NK-92 (cell line): Measurements from ENCODE around the gene ABCD2.
"Not testable (repeated sequence)": the region's sequence is repeated elsewhere in the genome, so short reads cannot be mapped to it uniquely, and the experiment has no call there.

Source experiments
- DNase-seq: peaks from one replicate; lab custom pipeline; 2025; ENCODE audit not compliant: unreplicated experiment; lab: John Stamatoyannopoulos, UW

The ABCD2 gene

DNA sequence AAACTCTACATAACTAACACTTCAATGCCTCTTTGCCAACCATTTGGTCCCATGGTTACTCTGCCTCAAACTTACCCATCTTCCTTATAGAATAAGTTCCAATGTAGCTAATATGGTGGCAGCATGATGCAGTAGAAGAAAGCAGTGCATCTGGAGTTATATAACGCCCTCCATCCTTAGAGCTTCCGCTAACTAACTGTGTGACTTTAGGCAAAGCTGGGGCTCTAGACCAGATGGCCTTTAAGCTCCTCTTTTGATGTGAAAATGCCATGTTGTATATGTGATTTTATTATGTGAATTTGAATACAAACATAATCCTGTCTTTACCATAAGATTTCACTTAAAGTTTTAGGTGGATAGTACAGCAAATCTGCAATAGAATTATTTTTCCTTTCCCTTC, 6.1 kb downstream of the ABCD2 start:
- no peak for DNase-seq

DNA sequence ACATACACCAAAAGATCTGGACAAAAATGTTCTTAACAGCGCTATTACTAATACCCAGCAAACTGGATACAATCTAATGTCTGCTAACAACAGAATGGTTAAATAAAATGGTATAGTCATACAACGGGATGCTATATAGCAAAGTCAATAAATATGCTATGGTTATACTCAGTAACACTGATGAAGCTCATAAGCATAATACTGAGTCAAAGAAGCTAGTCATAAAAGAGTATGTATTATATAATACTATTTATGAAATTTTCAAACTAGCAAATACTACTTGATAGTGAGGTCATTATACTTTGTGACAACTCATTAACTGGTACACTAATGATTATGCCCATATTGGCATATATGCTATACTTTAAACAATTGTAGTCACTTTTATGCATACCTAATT, 7.4 kb downstream of the ABCD2 start:
- no peak for DNase-seq

GRCh38 chr12:39611818-39612217, 7.8 kb downstream of the ABCD2 start:
- DNase-seq: no peak

DNA sequence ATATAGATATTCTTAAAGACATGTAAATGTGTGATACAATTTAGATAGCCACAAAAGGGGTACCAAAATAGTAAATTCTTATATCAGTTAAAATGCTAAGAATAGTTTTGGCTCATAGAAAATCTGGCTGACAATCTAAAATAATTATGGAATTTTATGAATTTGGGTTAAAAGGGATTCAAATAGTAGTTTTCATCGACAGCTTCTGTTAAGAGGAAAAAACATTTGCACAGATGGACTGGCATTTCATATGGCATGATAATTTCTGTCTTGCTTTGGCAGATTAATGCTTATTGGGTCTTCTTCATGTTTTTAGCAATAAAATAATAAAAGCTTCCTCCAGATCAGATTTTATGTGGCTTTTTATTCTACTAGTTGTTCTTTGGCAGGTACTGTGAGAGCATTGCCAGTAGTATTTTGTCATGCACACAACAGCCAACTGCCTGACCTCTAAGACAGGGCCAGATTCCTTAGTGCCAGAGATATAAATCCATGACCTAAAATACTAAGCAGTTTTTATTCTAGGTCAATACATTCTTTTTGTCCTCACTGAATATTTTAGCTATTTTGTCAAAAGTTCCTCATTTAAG, 9.1 kb downstream of the ABCD2 start:
- no peak for DNase-seq

GRCh38 chr12:39606712-39607423, 12.7 kb downstream of the ABCD2 start:
- no peak for DNase-seq

DNA sequence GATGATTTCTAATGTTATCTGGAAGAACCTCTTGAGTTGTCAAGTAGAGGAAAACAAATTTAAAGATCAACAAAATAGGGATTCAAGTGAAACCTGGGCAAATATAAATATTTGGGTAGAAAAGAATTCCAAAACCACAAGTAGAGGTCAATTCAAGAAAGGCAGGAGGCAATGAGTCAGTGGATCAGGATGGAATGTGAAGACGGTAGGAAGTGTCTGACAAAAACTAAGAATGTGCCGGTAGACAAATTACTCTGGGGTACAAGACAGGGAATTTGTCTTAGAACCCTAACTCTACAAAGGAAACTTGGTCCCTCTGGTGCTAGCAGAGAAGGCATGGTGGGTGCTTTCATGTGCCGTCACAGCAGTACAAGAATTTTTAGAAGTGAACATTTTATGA, 13.6 kb downstream of the ABCD2 start:
- DNase-seq: no peak

- DNase-seq: no peak
These were observed 14.1 kb downstream of the ABCD2 start for GRCh38 chr12:39605501-39605900.

GRCh38 chr12:39603065-39603464, 16.5 kb downstream of the ABCD2 start:
- no peak for DNase-seq

DNA sequence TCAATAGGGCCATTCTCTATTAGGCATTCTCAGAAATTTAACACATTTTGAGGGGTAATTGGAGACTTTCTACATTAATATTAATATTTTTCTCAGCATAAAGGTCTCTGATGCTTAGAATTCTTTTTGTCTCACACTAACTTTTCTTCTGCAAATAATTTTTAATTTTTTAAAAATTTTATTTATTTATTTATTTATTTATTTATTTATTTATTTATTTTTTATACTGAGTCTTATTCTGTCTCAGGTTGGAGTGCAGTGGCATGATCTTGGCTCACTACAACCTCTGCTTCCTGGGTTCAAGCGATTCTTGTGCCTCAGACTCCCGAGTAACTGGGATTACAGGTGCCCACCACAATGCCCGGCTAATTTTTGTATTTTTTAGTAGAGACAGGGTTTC, 17.7 kb downstream of the ABCD2 start:
- DNase-seq: not testable (repeated sequence)

DNA sequence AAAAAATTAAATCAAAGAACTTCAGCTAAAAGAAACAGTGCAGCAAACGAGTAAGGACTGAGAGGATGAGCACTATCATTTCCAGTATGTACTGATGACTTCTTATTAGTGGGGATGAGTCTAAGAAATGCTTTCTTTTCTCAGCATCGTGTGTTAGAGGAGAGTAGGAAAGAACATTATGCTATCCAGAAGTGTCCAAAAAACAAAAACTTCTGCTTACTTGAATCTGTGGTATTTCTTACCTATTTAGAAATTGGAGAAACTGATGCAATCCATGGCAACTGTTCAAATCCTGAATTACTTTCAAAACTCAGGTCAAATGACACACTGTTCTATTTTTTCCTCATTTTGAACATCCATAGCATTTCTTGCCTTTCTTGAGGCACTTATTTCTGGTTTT, 23.7 kb downstream of the ABCD2 start:
- DNase-seq: no peak

GRCh38 chr12:39592295-39592694, 27.3 kb downstream of the ABCD2 start:
- no peak for DNase-seq

DNA sequence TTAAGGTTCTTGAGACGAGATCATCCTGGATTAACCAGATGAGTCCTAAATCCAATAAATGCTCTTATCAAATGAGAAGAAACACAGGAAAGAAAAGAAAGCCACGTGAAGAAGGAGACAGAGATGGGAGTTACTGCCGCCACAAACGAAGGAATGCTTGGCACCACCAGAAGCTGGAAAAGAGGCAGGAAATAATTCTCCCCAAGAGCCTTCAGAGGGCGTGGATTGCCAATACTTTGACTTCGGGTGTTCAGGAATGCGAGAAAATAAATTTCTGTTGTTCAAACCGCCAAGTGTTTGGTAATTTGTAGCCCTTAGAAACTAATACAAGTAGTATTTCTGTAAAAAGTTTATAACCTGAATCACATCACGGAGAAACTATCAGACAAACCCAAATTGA, 31.3 kb downstream of the ABCD2 start:
- DNase-seq: no peak

DNA sequence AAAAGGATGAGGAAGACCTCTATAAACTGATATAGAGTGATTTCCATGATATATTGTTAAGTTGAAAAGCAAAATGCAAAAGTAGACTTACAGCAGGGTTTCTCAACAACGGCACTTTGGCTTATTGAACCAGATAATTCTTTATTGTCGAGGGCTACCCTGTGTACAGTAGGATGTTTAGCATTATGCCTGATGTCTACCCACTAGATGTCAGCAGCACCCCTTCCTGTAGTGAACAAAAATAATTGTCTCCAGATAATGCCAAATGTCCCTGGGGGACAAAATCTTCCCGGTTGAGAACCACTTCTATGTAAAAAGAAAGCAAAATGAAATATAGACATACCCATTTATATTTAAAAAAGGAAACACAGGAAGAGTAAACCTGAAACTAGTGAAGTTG, 32.4 kb downstream of the ABCD2 start:
- no peak for DNase-seq

- no peak for DNase-seq
These were observed 32.8 kb downstream of the ABCD2 start for GRCh38 chr12:39586816-39587215.

GRCh38 chr12:39581592-39581991, 38.0 kb downstream of the ABCD2 start:
- no peak for DNase-seq

- DNase-seq: no peak
These were observed 44.1 kb downstream of the ABCD2 start for GRCh38 chr12:39575498-39575875.

DNA sequence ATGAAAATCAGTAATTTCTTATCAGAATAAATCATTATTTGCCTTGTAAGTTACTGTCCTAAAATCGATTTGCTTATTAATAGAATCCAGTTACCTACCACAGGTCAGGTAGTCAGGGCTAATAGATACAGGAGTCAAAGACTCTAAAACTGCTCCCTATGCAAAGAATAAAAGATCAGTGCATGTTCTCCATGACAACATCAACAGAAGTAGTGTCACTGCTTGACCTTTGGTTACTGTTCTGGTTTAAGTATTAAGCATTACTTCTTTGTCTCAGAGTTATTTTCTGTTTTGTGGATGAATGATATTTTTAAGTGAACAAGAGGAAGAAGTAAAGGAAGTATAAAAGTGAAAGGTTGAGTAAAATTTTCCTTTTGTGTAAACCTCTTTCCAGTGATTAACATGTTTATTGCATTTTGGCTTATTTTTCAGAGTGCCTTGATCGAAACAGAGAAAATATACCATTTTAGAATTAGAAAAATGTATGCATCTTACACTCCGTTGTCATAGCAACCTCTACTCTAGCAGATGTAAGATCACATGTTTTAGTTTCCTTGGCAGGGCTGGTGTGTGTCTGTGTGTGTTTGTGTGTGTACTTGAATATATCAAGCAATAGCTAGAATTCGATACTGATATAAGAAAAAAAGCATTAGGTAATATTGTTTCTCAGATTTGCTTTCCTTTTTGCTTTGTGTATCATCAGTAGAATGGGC, 44.7 kb downstream of the ABCD2 start:
- DNase-seq: no peak

DNA sequence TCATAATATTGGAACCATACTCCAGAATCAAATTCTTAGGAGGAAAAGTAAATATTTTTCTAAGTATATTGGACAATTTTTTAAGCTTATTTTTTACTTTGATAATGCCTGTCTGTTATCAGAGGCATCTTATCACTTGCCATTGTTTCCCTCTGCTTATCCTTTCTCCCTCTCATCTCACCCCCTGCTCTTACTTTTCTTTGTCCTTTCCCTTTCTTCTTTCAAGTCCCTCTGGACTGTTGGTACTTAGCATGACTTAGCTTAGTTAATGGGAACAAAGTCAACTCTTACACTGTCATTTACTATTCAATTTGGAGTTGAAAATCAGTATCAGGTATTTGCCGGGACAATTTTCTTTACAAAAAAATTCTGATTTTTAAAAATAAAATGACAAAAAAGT, 45.2 kb downstream of the ABCD2 start:
- DNase-seq: no peak

DNA sequence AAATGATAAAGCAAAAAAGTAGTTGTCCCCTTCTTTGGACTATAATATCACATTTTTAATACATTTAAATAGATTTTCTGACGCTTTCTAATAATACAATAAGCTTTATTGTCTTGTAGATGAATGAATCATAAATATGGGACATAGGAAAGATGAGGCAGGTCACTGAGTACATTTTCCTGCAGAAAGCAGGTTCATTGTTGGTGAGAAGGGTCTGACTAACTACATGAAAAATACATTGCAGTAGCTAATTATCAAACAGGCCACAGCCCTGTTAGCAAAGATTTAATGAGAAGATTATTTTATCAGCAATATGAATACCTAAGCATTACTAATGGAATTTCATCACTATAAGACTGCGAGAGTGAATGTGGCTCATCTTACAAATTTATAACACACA, 45.6 kb downstream of the ABCD2 start:
- DNase-seq: no peak

DNA sequence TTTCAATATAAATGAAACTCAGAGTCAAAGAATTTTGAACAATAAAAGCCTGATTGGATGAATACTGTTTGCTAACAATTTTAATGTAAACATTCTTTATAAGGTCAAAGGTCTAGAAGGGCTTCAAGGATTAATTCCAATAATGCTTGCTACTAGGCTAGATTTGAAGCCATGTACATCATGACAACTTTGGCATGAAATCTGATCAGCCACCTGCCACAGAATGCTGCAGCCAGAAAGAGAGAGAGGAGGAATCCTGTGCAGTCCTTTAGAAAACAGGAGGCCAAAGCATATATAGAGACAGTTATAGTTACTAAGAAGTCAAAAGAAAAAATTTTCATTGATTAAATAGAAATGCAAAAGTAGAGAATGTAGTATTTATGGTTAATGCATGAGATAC, 47.1 kb downstream of the ABCD2 start:
- DNase-seq: no peak

DNA sequence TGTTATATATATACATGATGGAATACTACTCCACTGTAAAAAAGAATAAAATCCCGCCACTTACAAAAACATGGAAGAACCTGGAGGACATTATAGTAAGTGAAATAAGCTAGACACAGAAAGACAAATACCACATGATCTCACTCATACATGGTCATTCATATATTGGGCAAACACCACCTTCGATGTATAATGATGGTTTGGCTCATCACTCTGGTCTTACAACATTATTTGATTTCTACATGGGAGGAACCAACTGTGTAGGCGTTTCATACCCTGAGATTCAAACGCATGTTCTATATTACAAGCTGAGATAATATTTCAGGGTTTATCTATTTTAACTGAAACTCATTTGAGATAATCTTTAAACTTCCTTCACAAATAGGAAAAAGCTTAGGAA, 48.3 kb downstream of the ABCD2 start:
- no peak for DNase-seq

DNA sequence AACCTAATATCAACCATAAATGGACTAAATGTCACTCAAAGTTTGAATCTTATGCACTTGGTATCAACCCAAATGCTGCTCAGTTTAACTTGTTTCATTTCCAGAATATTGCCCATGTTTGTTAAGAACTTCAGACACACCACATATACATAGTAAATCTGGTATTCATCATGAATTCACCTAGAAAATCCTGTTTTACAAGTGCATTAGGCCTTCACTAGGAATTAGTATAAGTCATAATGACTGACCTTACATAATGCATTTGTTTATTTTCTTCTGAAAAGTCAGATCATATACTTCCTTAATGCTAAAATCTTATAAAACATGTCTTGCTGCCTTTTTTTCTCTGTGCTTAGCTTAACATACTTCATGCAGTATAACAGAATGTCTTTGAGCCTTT, 66.1 kb downstream of the ABCD2 start:
- DNase-seq: no peak

- not testable (repeated sequence) for DNase-seq
These were observed 75.4 kb downstream of the ABCD2 start for GRCh38 chr12:39544211-39544610.
